Activated CD4-positive, alpha-beta memory T cell treated with anti-CD3 and anti-CD28 coated beads for 36 hours (primary cell): ENCODE results near the gene CUBN. TPM values are rescaled to one million over a fixed set of nuclear protein-coding genes. Genes with fewer than 3 reads are reported as not detected.
"Not testable (repeated sequence)": the region's sequence is repeated elsewhere in the genome, so short reads cannot be mapped to it uniquely, and the experiment has no call there.

Experiments used
- CTCF ChIA-PET: fragments of 350-600 bp; sonication (Branson Sonifier 250); formaldehyde crosslinking; loops from one replicate; lab custom pipeline; 2021; ENCODE audit warnings: antibody characterized with exemption, inconsistent platforms; lab: Charles Lee
- POLR2A ChIA-PET: fragments of 350-600 bp; sonication (Branson Sonifier 250); formaldehyde crosslinking; loops from one replicate; lab custom pipeline; 2021; ENCODE audit warnings: antibody characterized with exemption; lab: Charles Lee
- DNase-seq: peaks from one replicate; pipeline ENCODE4 v3.0.0-alpha.2; 2020
- H3K27ac Mint-ChIP-seq: one replicate; pipeline ENCODE4 v1.8.0; 2021; ENCODE audit warnings: mixed read lengths
- H3K27me3 Mint-ChIP-seq: one replicate; pipeline ENCODE4 v1.8.0; 2021; ENCODE audit warnings: mixed read lengths
- H3K36me3 Mint-ChIP-seq: one replicate; pipeline ENCODE4 v1.8.0; 2021; ENCODE audit warnings: mixed read lengths
- H3K4me1 Mint-ChIP-seq: one replicate; pipeline ENCODE4 v1.8.0; 2021; ENCODE audit warnings: low read depth, mixed read lengths
- H3K4me3 Mint-ChIP-seq: one replicate; pipeline ENCODE4 v1.8.0; 2021; ENCODE audit warnings: mild to moderate bottlenecking, mixed read lengths
- H3K9me3 Mint-ChIP-seq: one replicate; pipeline ENCODE4 v1.8.0; 2021; ENCODE audit warnings: mixed read lengths
- intact Hi-C: fragments of 100-400 bp; cut with micrococcal nuclease; formaldehyde crosslinking; loops from one replicate; pipeline ENCODE4 v1.15.1; 2023
- total RNA-seq, 2 experiments: library from RNA; stranded (reverse); gene quantifications; one replicate each; pipeline ENCODE4 v1.2.3, GENCODE V29; 2021

Gene CUBN
- total RNA-seq, 2 experiments from 2014 or later, result 0.24 to 0.31 TPM

DNA sequence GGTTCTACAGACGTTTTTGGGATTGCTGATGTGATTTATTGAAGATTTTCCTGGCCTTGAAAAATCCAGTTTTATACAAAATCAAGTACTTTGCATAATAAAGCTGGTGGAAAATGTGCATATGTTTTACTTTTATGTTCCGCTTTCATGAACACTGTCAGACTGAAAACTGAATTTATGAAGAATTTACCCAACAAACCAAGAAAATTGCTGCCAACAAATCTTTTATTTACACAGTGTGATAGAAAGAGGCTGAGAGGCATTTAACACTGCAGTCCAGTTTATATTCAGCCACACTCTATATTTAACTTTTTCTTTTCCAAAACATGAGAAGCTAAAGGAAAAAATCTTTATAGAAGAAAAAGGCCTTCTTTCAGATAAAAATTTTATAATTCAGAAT, 277.0 kb downstream of the CUBN start:
- H3K4me3 Mint-ChIP-seq, result no peak overlapping the region
- intact Hi-C loops, result no loop called here
- H3K36me3 Mint-ChIP-seq, result no peaks in the 10 kb centered on the region
- POLR2A ChIA-PET, result no interaction called here
- H3K27me3 Mint-ChIP-seq, result no peaks in the 10 kb centered on the region
- no peak for DNase-seq
- no peak overlapping the region for H3K27ac Mint-ChIP-seq
- no peaks in the 10 kb centered on the region for H3K4me1 Mint-ChIP-seq
- no peaks in the 10 kb centered on the region for H3K9me3 Mint-ChIP-seq
- CTCF ChIA-PET, result interaction anchor here (0.7 to 1.4 kb wide), 7 partner anchors 8 to 415 kb away, joined by 3 to 9 read pairs (median 3); no protein-coding TSS in a partner anchor

DNA sequence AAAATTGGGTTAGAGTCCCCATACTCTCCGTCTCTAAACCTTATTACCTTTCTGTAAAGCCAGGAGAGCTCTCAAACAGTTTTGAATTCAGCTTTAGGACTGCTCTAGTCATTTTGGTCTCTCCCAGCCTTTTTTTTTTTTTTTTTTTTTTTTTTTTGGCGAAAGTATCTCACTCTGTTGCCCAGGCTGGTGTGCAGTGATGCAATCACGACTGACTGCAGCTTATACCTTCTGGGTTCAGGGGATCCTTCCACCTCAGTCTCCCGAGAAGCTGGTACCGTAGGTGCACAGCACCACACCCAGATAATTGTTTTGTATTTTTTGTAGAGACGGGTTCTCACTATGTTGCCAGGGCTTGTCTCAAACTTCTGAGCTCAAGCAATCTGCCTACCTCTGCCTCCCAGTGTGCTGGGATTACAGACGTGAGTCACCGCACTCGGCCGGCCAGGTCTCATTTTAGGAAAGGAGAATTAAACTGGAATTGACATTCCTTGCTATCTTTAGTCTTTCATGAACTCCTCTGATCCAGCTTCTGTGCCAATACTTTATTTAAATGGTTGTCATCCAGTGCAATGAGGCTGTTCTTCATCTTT, 281.0 kb downstream of the CUBN start:
- H3K9me3 Mint-ChIP-seq, result no peaks in the 10 kb centered on the region
- ChIA-PET POLR2A (no interaction called here), CTCF (interaction anchor here (0.6 to 1.6 kb wide), 3 partner anchors 15 to 410 kb away, joined by 3 to 4 read pairs (median 4); no protein-coding TSS in a partner anchor)
- intact Hi-C loops, result no loop called here
- H3K27ac Mint-ChIP-seq, result no peak overlapping the region
- H3K4me1 Mint-ChIP-seq, result no peaks in the 10 kb centered on the region
- no peak overlapping the region for H3K4me3 Mint-ChIP-seq
- no peaks in the 10 kb centered on the region for H3K27me3 Mint-ChIP-seq
- DNase-seq, result no peak
- no peaks in the 10 kb centered on the region for H3K36me3 Mint-ChIP-seq

DNA sequence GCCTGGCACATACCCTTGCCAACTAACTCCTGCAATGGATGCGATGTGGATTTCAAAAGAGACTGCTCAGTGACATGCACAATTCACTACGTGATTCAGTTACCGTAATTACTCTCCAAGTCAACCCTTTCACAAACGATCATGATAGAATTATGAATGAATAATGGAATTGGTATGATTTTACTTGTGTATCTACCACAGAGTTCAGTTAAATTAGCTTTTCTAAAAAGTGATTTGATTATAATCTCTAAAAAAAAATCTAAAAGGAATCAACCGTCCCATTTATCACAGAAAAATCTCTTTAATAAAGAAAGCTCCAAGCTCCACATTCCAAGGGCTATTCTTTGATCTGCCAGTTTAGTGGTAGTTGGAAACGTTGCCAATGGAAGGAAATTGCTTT, 282.0 kb downstream of the CUBN start:
- CTCF ChIA-PET, result interaction anchor here (0.6 to 1.4 kb wide), 4 partner anchors 43 to 592 kb away, joined by 3 to 4 read pairs (median 3); no protein-coding TSS in a partner anchor
- POLR2A ChIA-PET, result no interaction called here
- intact Hi-C loops, result no loop called here
- no peaks in the 10 kb centered on the region for H3K9me3 Mint-ChIP-seq
- H3K36me3 Mint-ChIP-seq, result no peaks in the 10 kb centered on the region
- H3K27ac Mint-ChIP-seq, result no peak overlapping the region
- H3K4me1 Mint-ChIP-seq, result peaks cover 4% of the 10 kb centered on the region
- H3K4me3 Mint-ChIP-seq, result no peak overlapping the region
- no peak for DNase-seq
- no peaks in the 10 kb centered on the region for H3K27me3 Mint-ChIP-seq

DNA sequence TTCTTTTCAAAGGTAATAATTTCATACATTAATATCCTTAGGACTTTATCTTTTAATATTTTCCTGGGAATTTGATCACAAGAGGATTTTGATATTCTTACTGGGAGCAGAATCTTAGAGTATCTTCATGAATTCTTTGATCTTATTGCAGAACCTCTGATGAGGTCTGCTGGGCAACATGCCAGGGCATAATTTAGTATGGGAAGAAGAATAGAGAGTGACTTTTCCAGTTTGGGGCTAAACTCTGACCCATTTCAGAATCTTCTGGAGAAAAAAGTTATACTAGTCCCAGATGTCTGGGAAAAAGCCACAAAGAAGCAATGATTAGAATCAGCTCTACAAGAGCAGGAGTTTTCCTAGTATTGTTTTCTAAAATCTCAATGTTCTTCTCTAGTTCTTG, 284.4 kb downstream of the CUBN start:
- H3K27ac Mint-ChIP-seq, result no peak overlapping the region
- H3K4me1 Mint-ChIP-seq, result peaks cover 4% of the 10 kb centered on the region
- no peaks in the 10 kb centered on the region for H3K27me3 Mint-ChIP-seq
- ChIA-PET POLR2A (no interaction called here), CTCF (interaction anchor here (0.7 to 2.7 kb wide), 3 partner anchors 299 to 436 kb away, joined by 3 to 11 read pairs (median 3); no protein-coding TSS in a partner anchor)
- H3K9me3 Mint-ChIP-seq, result no peaks in the 10 kb centered on the region
- DNase-seq, result no peak
- H3K4me3 Mint-ChIP-seq, result no peak overlapping the region
- intact Hi-C loops, result no loop called here
- no peaks in the 10 kb centered on the region for H3K36me3 Mint-ChIP-seq

DNA sequence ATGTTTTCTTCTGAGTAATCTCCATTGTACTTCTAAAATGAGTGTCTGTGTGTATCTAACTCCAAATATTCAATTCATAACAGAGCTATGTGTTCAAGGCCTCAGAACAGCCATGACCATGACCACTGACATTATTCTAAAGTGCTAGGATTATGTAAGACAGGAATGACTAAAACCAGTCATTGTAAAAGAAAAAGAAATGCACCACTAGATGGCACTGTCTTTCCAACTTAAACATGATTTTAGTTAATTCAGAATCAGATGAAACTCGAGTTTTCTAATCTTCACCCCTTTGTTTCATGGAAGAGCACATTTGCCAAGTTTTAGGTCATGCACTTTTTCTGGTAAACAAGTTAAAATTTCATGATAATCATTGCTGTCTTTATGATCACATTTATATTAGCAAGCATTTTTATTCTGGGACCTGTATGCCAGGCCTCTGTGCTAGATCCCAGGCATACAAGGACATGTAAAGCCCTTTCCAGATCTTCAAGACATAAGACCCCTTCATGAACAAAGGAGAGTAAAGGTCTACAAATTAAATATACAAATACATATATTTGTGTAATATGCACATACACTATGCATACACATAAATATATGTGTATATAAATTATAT, 286.2 kb downstream of the CUBN start:
- POLR2A ChIA-PET, result no interaction called here
- no peak for DNase-seq
- Mint-ChIP-seq H3K36me3 (no peaks in the 10 kb centered on the region), H3K4me3 (no peak overlapping the region), H3K27ac (no peak overlapping the region), H3K9me3 (no peaks in the 10 kb centered on the region), H3K27me3 (no peaks in the 10 kb centered on the region), H3K4me1 (peaks cover 4% of the 10 kb centered on the region)
- intact Hi-C loops, result loop anchor here (1.0 to 5.0 kb wide), 5 partner anchors 183 to 587 kb away; no protein-coding TSS in a partner anchor
- CTCF ChIA-PET, result interaction anchor here (0.6 to 2.3 kb wide), 8 partner anchors 13 to 415 kb away, joined by 3 to 15 read pairs (median 4); partner anchors contain the start of gene RSU1

DNA sequence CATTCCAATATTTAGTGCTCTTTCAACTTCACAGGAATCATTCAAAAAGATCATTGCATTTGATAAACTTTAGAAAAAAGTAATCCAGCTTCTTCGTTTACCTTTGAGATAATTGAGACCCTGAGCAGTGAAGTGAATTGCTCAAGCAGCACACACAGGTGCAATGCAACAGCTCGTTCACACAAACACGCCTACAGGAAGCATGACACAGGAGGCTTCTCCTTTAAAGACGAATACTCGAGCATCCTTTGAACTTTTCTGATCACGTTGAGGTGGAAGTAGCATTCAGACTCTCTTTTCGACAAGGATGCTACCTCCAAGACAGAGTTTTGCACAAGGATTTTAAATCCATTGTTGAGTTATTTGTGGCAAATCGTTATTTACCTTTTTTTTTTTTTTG, 294.4 kb downstream of the CUBN start:
- intact Hi-C loops, result no loop called here
- CTCF ChIA-PET, result interaction anchor here (0.7 kb wide), 2 partner anchors 9 to 21 kb away, joined by 3 to 5 read pairs; no protein-coding TSS in a partner anchor
- no peak overlapping the region for H3K27ac Mint-ChIP-seq

DNA sequence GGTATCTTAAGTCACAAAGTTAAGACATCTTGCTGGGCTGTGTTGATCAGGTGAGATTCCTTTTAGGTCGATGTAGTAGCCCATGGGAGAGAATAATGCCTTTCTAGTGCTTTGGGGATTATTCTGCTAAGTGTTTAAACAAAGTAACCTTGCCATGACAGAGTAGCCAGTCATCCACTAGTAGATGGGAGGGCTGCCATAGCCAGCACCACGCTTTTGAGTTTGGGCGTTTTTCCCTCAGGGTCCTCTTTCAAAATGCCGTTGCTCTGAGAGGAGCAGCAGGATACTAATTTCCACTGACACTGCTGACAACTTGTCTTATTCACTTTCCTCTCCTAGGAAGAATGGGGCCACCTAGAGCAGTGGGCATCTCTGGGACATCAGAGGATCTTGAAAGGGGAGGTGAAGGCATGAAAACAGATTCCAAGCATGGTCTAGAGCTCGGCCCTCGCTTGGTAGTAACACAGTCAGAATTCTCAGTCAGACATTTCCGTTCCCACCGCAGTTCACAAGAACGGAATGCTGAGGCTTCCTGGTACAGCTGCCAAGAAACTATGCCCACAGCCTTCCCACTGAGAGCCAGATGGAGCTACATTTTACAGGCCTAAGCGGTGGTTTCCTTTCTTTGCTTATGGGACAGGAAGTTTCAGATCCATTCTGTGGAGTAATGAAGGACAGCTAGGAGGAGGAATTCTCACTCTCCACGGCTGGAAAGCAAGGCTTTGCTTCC, 297.1 kb downstream of the CUBN start:
- no peaks in the 10 kb centered on the region for H3K36me3 Mint-ChIP-seq
- no peak for DNase-seq
- H3K27me3 Mint-ChIP-seq, result no peaks in the 10 kb centered on the region
- intact Hi-C loops, result no loop called here
- H3K4me3 Mint-ChIP-seq, result no peak overlapping the region
- POLR2A ChIA-PET, result no interaction called here
- H3K4me1 Mint-ChIP-seq, result peaks cover 5% of the 10 kb centered on the region
- no peak overlapping the region for H3K27ac Mint-ChIP-seq
- CTCF ChIA-PET, result interaction anchor here (1.1 to 1.5 kb wide), 2 partner anchors 61 to 424 kb away, joined by 3 to 5 read pairs; no protein-coding TSS in a partner anchor
- no peaks in the 10 kb centered on the region for H3K9me3 Mint-ChIP-seq

More for the DNA sequence above, 294.4 kb downstream of the CUBN start:
- POLR2A ChIA-PET, result no interaction called here
- DNase-seq, result peak; percentile 44
- peaks cover 5% of the 10 kb centered on the region for H3K4me1 Mint-ChIP-seq
- H3K27me3 Mint-ChIP-seq, result no peaks in the 10 kb centered on the region
- no peak overlapping the region for H3K4me3 Mint-ChIP-seq
- no peaks in the 10 kb centered on the region for H3K36me3 Mint-ChIP-seq
- H3K9me3 Mint-ChIP-seq, result no peaks in the 10 kb centered on the region

DNA sequence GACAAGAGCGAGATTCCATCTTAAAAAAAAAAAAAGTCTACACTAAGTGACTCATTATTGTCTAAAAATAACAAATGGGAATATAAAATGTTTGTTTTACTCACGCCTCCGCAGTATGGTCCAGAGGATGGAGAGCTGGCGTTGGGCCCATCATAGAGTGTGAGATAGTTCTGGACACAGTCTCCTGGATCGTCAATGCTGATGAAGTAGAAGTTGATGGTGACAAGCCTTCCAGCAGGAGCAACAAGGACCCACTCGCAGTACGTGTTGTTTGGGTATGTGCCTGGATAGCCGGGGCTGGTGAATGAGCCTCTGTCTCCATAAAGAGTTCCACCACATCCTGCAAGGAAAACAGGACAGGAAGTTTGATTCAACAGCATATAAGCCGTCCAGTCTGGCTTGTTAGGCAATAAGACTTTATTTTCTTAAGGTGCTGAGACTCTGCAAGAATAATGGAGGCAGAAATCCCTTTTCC, 300.9 kb downstream of the CUBN start:
- H3K4me3 Mint-ChIP-seq, result no peak overlapping the region
- H3K9me3 Mint-ChIP-seq, result no peaks in the 10 kb centered on the region
- H3K4me1 Mint-ChIP-seq, result no peaks in the 10 kb centered on the region
- ChIA-PET CTCF (interaction anchor here (0.6 to 2.7 kb wide), 9 partner anchors 11 to 601 kb away, joined by 3 to 13 read pairs (median 3); partner anchors contain the start of gene RSU1), POLR2A (no interaction called here)
- intact Hi-C loops, result loop anchor here (1.0 to 5.0 kb wide), 2 partner anchors 429 to 604 kb away; no protein-coding TSS in a partner anchor
- DNase-seq, result no peak
- H3K27me3 Mint-ChIP-seq, result no peaks in the 10 kb centered on the region
- H3K27ac Mint-ChIP-seq, result no peak overlapping the region
- H3K36me3 Mint-ChIP-seq, result no peaks in the 10 kb centered on the region

DNA sequence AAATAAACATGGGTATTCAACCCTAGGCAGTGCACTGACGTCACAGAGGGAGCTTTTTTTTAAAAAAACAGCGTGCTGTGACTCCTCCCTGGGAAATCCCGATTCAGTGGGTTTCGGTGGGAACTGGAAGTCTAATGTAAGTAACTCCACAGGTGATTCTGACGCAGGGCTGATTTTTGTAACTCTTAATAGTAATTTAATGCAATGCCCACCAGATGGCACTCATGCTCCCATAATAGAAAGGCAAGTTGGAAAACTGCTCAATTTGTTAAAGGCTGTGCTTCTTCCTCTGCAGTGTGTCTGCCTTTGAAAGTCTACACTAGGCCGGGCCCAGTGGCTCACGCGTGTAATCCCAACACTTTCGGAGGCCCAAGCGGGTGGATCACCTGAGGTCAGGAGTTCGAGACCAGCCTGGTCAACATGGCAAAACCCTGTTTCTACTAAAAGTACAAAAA, 301.5 kb downstream of the CUBN start:
- Mint-ChIP-seq H3K27ac (no peak overlapping the region), H3K9me3 (peaks cover 3% of the 10 kb centered on the region), H3K27me3 (no peaks in the 10 kb centered on the region), H3K4me3 (no peak overlapping the region), H3K4me1 (no peaks in the 10 kb centered on the region), H3K36me3 (peaks cover 5% of the 10 kb centered on the region)
- POLR2A ChIA-PET, result no interaction called here
- intact Hi-C loops, result loop anchor here (1.0 to 5.0 kb wide), 2 partner anchors 429 to 604 kb away; no protein-coding TSS in a partner anchor
- CTCF ChIA-PET, result interaction anchor here (0.7 to 2.7 kb wide), 13 partner anchors 9 to 601 kb away, joined by 3 to 13 read pairs (median 4); partner anchors contain the start of gene RSU1
- DNase-seq, result peak; percentile 61

DNA sequence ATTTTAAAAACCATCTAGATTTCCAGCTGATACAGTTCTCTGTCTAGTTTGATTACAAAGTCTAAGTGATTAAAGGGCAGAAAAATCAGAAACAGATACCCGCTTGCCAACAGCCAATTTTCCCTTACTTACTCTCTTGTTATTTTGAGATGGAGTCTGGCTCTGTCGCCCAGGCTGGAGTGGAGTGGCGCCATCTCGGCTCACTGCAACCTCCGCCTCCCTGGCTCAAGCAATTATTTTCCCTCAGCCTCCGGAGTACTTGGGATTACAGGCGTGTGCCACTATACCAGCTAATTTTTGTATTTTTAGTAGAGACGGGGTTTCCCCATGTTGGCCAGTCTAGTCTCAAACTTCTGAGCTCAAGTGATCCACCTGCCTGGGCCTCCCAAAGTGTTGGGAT, 302.1 kb downstream of the CUBN start:
- DNase-seq, H3K36me3 Mint-ChIP-seq, H3K4me1 Mint-ChIP-seq, H3K27me3 Mint-ChIP-seq, H3K9me3 Mint-ChIP-seq, H3K4me3 Mint-ChIP-seq, H3K27ac Mint-ChIP-seq, POLR2A ChIA-PET: not testable (repeated sequence)
- CTCF ChIA-PET, result interaction anchor here (0.8 to 2.7 kb wide), 10 partner anchors 8 to 550 kb away, joined by 3 to 13 read pairs (median 4); partner anchors contain the start of gene RSU1
- intact Hi-C loops, result loop anchor here (5.0 kb wide), 1 partner anchor 605 kb away; no protein-coding TSS in a partner anchor

DNA sequence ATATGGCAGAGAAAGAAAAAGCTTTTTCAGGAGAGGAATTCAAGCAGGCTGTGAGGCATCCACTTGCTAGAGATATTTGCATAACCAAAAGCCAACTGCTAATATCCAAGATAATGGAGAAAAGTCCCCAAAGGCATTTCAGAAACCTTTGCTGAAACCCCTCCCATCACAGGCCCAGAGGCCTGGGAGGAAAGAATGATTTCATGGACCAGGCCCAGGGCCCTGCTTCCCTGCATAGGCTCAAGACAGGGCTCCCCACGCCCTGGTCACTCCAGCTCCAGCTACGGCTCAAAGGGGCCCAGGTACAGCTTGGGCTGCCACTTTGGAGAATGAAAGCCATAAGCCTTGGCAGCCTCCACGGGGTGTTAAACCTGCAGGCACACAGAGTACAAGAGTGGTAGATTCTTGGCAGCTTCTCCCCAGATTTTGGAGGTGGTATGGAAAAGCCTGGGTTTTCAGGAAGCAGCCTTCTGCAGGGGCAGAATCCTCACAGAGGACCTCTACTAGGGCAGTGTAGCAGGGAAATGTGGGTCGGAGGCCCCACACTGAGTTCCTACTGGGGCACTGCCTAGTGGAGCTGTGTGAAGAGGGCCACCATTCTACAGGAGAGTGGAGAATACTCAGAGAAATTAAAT, 306.8 kb downstream of the CUBN start:
- no peak overlapping the region for H3K4me3 Mint-ChIP-seq
- H3K36me3 Mint-ChIP-seq, result peaks cover 17% of the 10 kb centered on the region
- ChIA-PET CTCF (no interaction called here), POLR2A (no interaction called here)
- H3K4me1 Mint-ChIP-seq, result peaks cover 6% of the 10 kb centered on the region
- no peak overlapping the region for H3K27ac Mint-ChIP-seq
- intact Hi-C loops, result no loop called here
- H3K27me3 Mint-ChIP-seq, result no peaks in the 10 kb centered on the region
- H3K9me3 Mint-ChIP-seq, result peaks cover 16% of the 10 kb centered on the region
- no peak for DNase-seq
